Upper lobe of right lung (tissue), 1 donor: ENCODE data around the gene SAMM50. TPM values are rescaled to one million over a fixed set of nuclear protein-coding genes. Genes with fewer than 3 reads are reported as not detected.

ENCODE experiments used
- ATAC-seq: fragments of 200-7000 bp; cut with Tn5 transposase; one replicate; pipeline ENCODE4 v1.9.1; 2020; ENCODE audit warnings: mild to moderate bottlenecking, moderate library complexity
- DNase-seq: peaks from one replicate; pipeline ENCODE4 v3.0.0-alpha.2; 2020
- H3K27ac ChIP-seq: fragments of 200-600 bp; one replicate; pipeline ENCODE4 v1.8.0; 2022
- H3K27me3 ChIP-seq: fragments of 200-600 bp; one replicate; pipeline ENCODE4 v1.8.0; 2022; ENCODE audit warnings: mild to moderate bottlenecking
- H3K36me3 ChIP-seq: fragments of 200-600 bp; one replicate; pipeline ENCODE4 v1.8.0; 2022
- H3K4me1 ChIP-seq: fragments of 200-600 bp; one replicate; pipeline ENCODE4 v1.8.0; 2022
- H3K4me3 ChIP-seq: fragments of 200-600 bp; one replicate; pipeline ENCODE4 v1.8.0; 2022; ENCODE audit warnings: mild to moderate bottlenecking
- H3K9me3 ChIP-seq: fragments of 200-600 bp; one replicate; pipeline ENCODE4 v1.8.0; 2022
- CTCF ChIP-seq: fragments of 200-600 bp; IDR thresholded peaks from one replicate; pipeline ENCODE4 v1.8.0; 2022; ENCODE audit warnings: antibody characterized with exemption
- intact Hi-C: fragments of 100-400 bp; cut with DNase I; formaldehyde crosslinking; loops from one replicate; pipeline ENCODE4 v1.11.0; 2022
- total RNA-seq: library from RNA; stranded (reverse); fragmentation: NEBNext Ultra II Directional; extraction: Animal tissue kit (Norgen Biotek cat#: 25700); gene quantifications from one replicate; pipeline ENCODE4 v1.2.1, GENCODE V29; 2021
- donor health status: DM: no; HTN: yes; CAD: no; lungs with severe emphysema.

SAMM50 gene
- total RNA-seq, 1 donor from 2014 or later = 25.7 TPM

GRCh38 chr22:44029069-44029468 is 73.8 kb downstream of the SAMM50 start:
- Histone ChIP-seq H3K36me3 (no peaks in the 10 kb centered on the region), H3K4me3 (no peak overlapping the region), H3K9me3 (no peaks in the 10 kb centered on the region), H3K27ac (peak overlapping the region; percentile 70), H3K27me3 (no peaks in the 10 kb centered on the region), H3K4me1 (peaks cover 29% of the 10 kb centered on the region)
- intact Hi-C loops = no loop called here
- DNase-seq = no peak
- no peak for TF ChIP-seq CTCF
- ATAC-seq = no peak

- no peak for TF ChIP-seq CTCF
- H3K4me3 ChIP-seq = no peak overlapping the region
- H3K36me3 ChIP-seq = no peaks in the 10 kb centered on the region
- DNase-seq = no peak
- H3K27ac ChIP-seq = peak overlapping the region; percentile 70
- H3K27me3 ChIP-seq = no peaks in the 10 kb centered on the region
- H3K9me3 ChIP-seq = no peaks in the 10 kb centered on the region
- ATAC-seq = no peak
- intact Hi-C loops = no loop called here
- H3K4me1 ChIP-seq = peaks cover 29% of the 10 kb centered on the region
Observed at GRCh38 chr22:44030051-44030701, 74.9 kb downstream of the SAMM50 start.

GRCh38 chr22:44030702-44031082 is 75.5 kb downstream of the SAMM50 start:
- Histone ChIP-seq H3K9me3 (no peaks in the 10 kb centered on the region), H3K27me3 (no peaks in the 10 kb centered on the region), H3K27ac (peak overlapping the region; percentile 70), H3K4me1 (peaks cover 29% of the 10 kb centered on the region), H3K4me3 (no peak overlapping the region), H3K36me3 (no peaks in the 10 kb centered on the region)
- intact Hi-C loops = no loop called here
- DNase-seq (no peak), ATAC-seq (no peak)
- TF ChIP-seq CTCF = no peak

GRCh38 chr22:44031158-44031952 is 76.1 kb downstream of the SAMM50 start:
- H3K4me1 ChIP-seq = peaks cover 29% of the 10 kb centered on the region
- H3K9me3 ChIP-seq = no peaks in the 10 kb centered on the region
- DNase-seq (no peak), ATAC-seq (peak; percentile 13)
- H3K4me3 ChIP-seq = no peak overlapping the region
- TF ChIP-seq CTCF = no peak
- H3K27me3 ChIP-seq = no peaks in the 10 kb centered on the region
- peak overlapping the region; percentile 70 for H3K27ac ChIP-seq
- intact Hi-C loops = no loop called here
- H3K36me3 ChIP-seq = no peaks in the 10 kb centered on the region

GRCh38 chr22:44032126-44032730 is 77.0 kb downstream of the SAMM50 start:
- Histone ChIP-seq H3K9me3 (no peaks in the 10 kb centered on the region), H3K4me3 (no peak overlapping the region), H3K27me3 (no peaks in the 10 kb centered on the region), H3K36me3 (no peaks in the 10 kb centered on the region), H3K27ac (peak overlapping the region; percentile 70), H3K4me1 (peaks cover 28% of the 10 kb centered on the region)
- intact Hi-C loops = no loop called here
- TF ChIP-seq CTCF = no peak
- DNase-seq (no peak), ATAC-seq (no peak)
